Left ventricle myocardium inferior (tissue), 1 donor: ENCODE data around the gene P2RX2. TPM values are rescaled to one million over a fixed set of nuclear protein-coding genes. Genes with fewer than 3 reads are reported as not detected.

Experiments used
- DNase-seq: peaks from one replicate; pipeline ENCODE4 v3.0.0-alpha.2; 2020
- H3K27ac ChIP-seq: fragments of 200-600 bp; replicated peaks from 2 replicates; pipeline ENCODE4 v1.8.0; 2021
- H3K27me3 ChIP-seq: fragments of 200-600 bp; 2 replicates; pipeline ENCODE4 v1.8.0; 2021; ENCODE audit warnings: low read depth
- H3K36me3 ChIP-seq: fragments of 200-600 bp; 2 replicates; pipeline ENCODE4 v1.8.0; 2021
- H3K4me1 ChIP-seq: fragments of 200-600 bp; 2 replicates; pipeline ENCODE4 v1.8.0; 2021
- H3K4me3 ChIP-seq: fragments of 200-600 bp; 2 replicates; pipeline ENCODE4 v1.8.0; 2021; ENCODE audit warnings: mild to moderate bottlenecking, moderate library complexity
- H3K9me3 ChIP-seq: fragments of 200-600 bp; replicated peaks from 2 replicates; pipeline ENCODE4 v1.8.0; 2021
- intact Hi-C: fragments of 100-400 bp; cut with micrococcal nuclease; formaldehyde crosslinking; loops from one replicate; pipeline ENCODE4 v1.11.0; 2022
- total RNA-seq: library from RNA; stranded (reverse); fragmentation: NEBNext Ultra II Directional; extraction: Animal tissue kit (Norgen Biotek cat#: 25700); gene quantifications from one replicate; pipeline ENCODE4 v1.2.1, GENCODE V29; 2021
- TF ChIP-seq, protein P1 (sequence below): fragments of 200-600 bp; IDR thresholded peaks from 2 replicates; pipeline ENCODE4 v1.8.0; 2021; ENCODE audit warnings: antibody characterized with exemption, mild to moderate bottlenecking, borderline replicate concordance
- donor health status: DM: no; HTN: yes; CAD: no; lungs with severe emphysema.

The P2RX2 gene
- total RNA-seq, 1 donor from 2014 or later: not detected

DNA sequence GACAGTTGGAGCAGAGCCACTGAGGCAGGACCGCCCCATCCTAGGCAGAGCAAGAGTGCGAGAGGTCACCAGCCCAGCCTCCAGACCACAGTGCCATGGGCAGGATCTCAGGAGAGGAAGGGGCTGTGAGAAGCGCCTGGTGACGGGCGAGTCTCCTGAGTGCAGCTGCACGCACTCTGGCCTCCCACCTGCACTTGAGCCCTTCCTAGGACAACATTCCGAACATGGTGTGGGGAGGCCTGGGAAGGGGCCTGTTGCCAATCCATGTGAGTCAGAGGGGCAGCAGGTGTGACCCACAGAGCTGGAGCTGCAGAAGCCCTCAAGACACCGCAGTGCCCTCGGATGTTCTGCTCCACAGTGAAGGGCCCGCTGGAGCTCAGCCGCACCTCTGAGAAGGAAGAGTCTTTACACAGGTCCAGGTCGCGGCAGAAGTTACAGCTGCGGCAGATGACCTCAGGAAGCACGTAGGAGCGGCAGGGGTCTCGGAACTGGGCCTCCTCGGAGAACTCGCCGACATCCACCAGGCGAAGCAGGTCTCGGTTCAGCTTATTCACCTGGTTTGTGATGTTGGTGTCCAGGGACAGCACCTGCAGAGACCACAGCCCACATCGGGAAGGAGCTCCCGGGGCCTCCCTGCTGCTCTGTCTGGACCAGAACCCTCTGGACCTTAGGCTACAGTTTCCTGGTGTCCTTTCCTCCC, 7.3 kb downstream of the P2RX2 start:
- peaks cover 35% of the 10 kb centered on the region for H3K36me3 ChIP-seq
- DNase-seq: no peak
- H3K27ac ChIP-seq: no peak overlapping the region
- H3K4me3 ChIP-seq: no peak overlapping the region
- H3K4me1 ChIP-seq: peaks cover 12% of the 10 kb centered on the region
- no peaks in the 10 kb centered on the region for H3K9me3 ChIP-seq
- H3K27me3 ChIP-seq: peaks cover 6% of the 10 kb centered on the region
- TF ChIP-seq, protein P1, sequence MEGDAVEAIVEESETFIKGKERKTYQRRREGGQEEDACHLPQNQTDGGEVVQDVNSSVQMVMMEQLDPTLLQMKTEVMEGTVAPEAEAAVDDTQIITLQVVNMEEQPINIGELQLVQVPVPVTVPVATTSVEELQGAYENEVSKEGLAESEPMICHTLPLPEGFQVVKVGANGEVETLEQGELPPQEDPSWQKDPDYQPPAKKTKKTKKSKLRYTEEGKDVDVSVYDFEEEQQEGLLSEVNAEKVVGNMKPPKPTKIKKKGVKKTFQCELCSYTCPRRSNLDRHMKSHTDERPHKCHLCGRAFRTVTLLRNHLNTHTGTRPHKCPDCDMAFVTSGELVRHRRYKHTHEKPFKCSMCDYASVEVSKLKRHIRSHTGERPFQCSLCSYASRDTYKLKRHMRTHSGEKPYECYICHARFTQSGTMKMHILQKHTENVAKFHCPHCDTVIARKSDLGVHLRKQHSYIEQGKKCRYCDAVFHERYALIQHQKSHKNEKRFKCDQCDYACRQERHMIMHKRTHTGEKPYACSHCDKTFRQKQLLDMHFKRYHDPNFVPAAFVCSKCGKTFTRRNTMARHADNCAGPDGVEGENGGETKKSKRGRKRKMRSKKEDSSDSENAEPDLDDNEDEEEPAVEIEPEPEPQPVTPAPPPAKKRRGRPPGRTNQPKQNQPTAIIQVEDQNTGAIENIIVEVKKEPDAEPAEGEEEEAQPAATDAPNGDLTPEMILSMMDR: no peak
- intact Hi-C loops: no loop called here

DNA sequence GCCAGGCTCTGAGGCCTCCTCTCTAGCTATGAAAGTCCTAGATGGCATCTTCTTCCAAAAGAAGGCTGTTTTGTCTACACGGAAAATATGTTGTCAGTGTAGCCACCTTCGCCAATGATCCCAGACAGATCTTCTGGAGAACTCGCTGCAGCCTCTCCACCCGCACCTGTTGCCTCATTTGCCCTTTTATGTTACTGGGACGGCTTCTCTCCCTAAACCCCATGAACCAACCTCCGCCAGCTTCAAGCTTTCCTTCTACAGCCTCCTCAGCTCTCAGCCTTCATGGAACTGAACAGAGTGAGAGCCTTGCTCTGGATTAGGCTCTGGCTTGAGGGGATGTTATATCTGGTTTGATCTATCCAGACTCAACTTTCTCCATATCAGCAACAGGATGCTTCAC, 10.8 kb downstream of the P2RX2 start:
- peaks cover 65% of the 10 kb centered on the region for H3K36me3 ChIP-seq
- no peak overlapping the region for H3K27ac ChIP-seq

DNA sequence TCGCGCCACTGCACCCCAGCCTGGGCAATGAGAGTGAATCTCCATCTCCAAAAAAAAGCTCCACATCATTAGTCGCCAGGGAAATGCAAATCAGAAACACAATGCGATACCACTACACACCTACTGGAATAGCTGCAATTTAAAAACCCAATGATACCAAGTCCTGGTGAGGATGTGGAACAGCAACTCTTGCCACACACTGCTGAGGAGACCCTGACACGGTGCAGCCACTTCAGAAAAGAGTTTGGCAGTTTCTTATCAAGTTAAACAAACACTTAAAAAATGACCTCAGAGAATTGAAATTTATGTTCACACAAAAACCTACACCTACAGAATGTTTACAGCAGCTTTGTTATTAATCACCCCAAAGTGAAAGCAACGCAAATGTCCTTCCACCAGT, 12.1 kb downstream of the P2RX2 start:
- Histone ChIP-seq H3K36me3 (peaks cover 64% of the 10 kb centered on the region), H3K4me1 (no peaks in the 10 kb centered on the region), H3K9me3 (no peaks in the 10 kb centered on the region), H3K27me3 (no peaks in the 10 kb centered on the region), H3K27ac (no peak overlapping the region), H3K4me3 (no peak overlapping the region)
- intact Hi-C loops: no loop called here
- TF ChIP-seq, protein P1: no peak
- no peak for DNase-seq

More for the DNA sequence above, 10.8 kb downstream of the P2RX2 start:
- DNase-seq: no peak
- intact Hi-C loops: no loop called here
- Histone ChIP-seq H3K4me1 (no peaks in the 10 kb centered on the region), H3K27me3 (no peaks in the 10 kb centered on the region), H3K4me3 (no peak overlapping the region), H3K9me3 (no peaks in the 10 kb centered on the region)
- TF ChIP-seq, protein P1: no peak

DNA sequence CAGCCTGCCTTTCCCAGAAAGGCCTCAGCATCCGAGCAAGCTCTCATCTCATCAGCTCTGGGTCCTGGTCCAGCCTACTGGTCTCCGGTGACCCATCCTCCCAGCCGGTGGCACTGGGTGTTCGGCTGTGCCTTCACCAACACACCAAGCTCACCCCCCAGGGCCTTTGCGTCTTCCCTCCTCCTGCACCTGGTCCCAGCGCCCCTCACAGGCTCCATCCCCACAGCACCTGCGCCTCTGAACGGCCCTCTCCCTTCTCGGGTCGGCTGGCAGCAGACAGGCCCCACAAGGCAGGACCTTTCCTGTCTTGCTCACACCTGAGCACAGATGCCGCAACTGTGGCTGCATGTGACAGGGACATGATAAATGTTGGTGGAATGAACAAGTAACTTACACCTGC, 13.1 kb downstream of the P2RX2 start:
- Histone ChIP-seq H3K27ac (no peak overlapping the region), H3K4me3 (no peak overlapping the region), H3K4me1 (no peaks in the 10 kb centered on the region), H3K36me3 (peaks cover 66% of the 10 kb centered on the region), H3K27me3 (no peaks in the 10 kb centered on the region), H3K9me3 (no peaks in the 10 kb centered on the region)
- TF ChIP-seq, protein P1: no peak
- no peak for DNase-seq
- intact Hi-C loops: no loop called here

DNA sequence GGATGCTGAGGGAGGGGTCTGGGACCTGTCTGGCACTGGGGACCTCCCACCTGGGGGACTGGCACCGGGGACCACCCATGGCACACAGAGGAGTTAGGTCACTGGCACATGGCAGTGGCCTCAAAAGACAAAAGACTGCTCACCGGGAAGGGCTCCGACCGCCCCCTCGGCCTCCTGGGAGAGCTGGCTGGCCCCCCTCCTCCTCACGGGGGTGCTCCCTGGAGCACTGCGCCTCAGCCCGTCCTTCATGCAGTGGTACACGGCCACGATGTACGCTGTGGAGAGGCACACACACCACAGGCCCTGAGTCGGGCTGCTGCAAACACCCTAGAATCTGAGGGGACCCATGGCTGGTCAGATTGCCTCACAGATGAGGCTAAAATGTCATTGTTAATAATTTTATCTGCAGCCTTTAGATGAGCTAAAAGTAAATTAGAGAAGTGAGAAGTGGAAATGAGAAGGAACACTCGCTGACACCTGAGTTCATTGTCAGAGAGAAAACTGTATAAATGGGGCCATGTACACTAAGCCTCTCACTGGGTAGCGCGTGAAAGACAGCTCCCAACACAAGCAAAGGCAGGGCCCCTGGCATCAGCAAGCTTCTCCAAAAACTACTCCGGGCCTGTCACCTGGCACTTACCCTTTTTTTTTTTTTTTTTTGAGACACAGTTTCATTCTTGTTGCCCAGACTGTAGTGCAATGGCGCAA, 14.1 kb downstream of the P2RX2 start:
- TF ChIP-seq, protein P1: no peak
- DNase-seq: no peak
- H3K9me3 ChIP-seq: no peaks in the 10 kb centered on the region
- intact Hi-C loops: no loop called here
- no peak overlapping the region for H3K27ac ChIP-seq
- H3K36me3 ChIP-seq: peaks cover 76% of the 10 kb centered on the region
- no peak overlapping the region for H3K4me3 ChIP-seq
- no peaks in the 10 kb centered on the region for H3K27me3 ChIP-seq
- no peaks in the 10 kb centered on the region for H3K4me1 ChIP-seq
